Hypothalamus (tissue), 51 donors: ENCODE data around the gene GSN.

Experiments used
- DNase-seq, 51 donors: peaks; one replicate each; lab custom pipeline; 2025; lab: John Stamatoyannopoulos, UW

Gene GSN

GRCh38 chr9:121365564-121365963 is 97.6 kb downstream of the GSN start:
- DNase-seq, result no peak

GRCh38 chr9:121366611-121367192 is 98.7 kb downstream of the GSN start:
- no peak for DNase-seq

GRCh38 chr9:121367306-121368137 is 99.6 kb downstream of the GSN start:
- DNase-seq, result no peak

GRCh38 chr9:121368138-121368522 is 100.2 kb downstream of the GSN start:
- DNase-seq, result no peak

GRCh38 chr9:121368745-121369144 is 100.8 kb downstream of the GSN start:
- DNase-seq, result no peak

GRCh38 chr9:121369595-121370265 is 101.8 kb downstream of the GSN start, which contains the start of gene STOM:
Gene STOM (minus strand): TSS chr9:121370250. CDS start chr9:121370187, 63 bp downstream.
- peak in 14 of 51 donors; percentile 51 to 90 (median 78) for DNase-seq

- DNase-seq, result no peak
These were observed 103.6 kb downstream of the GSN start for GRCh38 chr9:121371495-121372061.

- DNase-seq, result no peak
These were observed 104.5 kb downstream of the GSN start for GRCh38 chr9:121372239-121373010.

GRCh38 chr9:121373011-121373729 is 105.2 kb downstream of the GSN start:
- DNase-seq, result no peak

GRCh38 chr9:121376214-121376830 is 108.4 kb downstream of the GSN start:
- no peak for DNase-seq

- DNase-seq, result no peak
These were observed 112.9 kb downstream of the GSN start for GRCh38 chr9:121380846-121381245.
